Pulmonary artery endothelial cell (primary cell): ENCODE data around the gene ASPN. TPM values are rescaled to one million over a fixed set of nuclear protein-coding genes. Genes with fewer than 3 reads are reported as not detected.
"Not testable (repeated sequence)": the region's sequence is repeated elsewhere in the genome, so short reads cannot be mapped to it uniquely, and the experiment has no call there.

Experiments used
- DNase-seq: peaks from one replicate; pipeline ENCODE4 v3.0.0-alpha.2; 2011; ENCODE audit warnings: low read depth, low spot score
- total RNA-seq: library from RNA; depleted of rRNA; stranded (reverse); fragments of >200 nt; gene quantifications from 2 replicates; pipeline ENCODE4 v1.2.3, GENCODE V29; 2014

ASPN gene
- total RNA-seq, 1 donor from 2014 or later: 0.07 TPM

DNA sequence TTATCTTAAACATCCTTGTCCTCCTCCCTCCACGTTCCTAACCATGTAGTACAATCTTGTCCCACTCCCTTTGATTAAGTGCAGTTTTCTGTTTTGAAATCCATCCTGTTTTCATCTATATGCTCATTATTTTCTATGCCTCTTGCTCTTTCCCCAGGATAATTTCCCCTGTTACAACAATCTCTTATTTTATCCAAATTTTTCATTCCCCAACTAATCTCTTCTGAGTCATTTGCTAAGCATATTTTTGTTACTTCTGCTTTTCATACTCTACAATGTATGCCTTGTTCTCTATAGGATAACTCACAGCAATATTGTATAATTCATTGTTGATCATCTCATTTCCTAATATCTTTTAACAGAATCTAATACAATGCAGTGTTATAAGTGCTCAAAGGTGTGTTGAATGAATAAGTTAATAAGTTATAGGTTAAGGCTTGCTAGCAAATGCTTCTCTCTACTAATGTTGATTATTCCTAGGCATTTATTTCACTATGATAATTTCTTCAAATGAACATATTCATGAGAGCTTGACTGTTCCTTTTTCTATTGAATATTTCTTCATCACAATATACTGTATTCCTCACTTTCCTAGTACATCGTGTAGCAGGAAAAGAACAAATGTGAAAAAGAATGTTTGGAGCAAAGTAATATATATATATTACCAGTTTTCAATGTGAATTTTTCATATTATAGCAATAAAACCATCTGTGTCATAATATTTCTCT lies 59.5 kb downstream of the ASPN start:
- DNase-seq: no peak

GRCh38 chr9:92414566-92414965 lies 67.7 kb downstream of the ASPN start:
- DNase-seq: no peak

- not testable (repeated sequence) for DNase-seq
These were observed 71.1 kb downstream of the ASPN start for GRCh38 chr9:92411157-92411556.

- no peak for DNase-seq
These were observed 73.4 kb downstream of the ASPN start for GRCh38 chr9:92408747-92409478.

- no peak for DNase-seq
These were observed 74.5 kb downstream of the ASPN start for GRCh38 chr9:92407818-92408217.

DNA sequence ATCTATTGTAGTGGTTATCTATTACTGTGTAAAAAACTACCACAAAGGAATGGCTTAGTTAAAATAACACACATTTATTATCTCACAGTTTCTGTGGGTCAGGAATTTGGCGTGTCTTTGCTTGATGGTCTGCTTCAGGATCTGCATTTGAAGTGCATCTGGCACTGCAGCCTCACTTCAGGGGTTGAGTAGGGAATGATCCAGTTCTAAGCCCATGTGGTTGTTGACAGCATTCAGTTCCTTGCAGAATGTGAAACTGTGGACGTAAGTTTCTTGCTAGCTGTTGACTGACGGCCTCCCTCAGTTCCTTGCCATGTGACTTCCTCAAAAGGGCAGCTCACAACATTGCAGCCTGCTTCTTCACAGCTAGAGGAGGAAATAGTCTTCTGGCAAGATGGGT lies 75.8 kb downstream of the ASPN start:
- DNase-seq: peak; percentile 7

Other genes with a start within 250 kb of the ASPN start
- gene IARS1, start 188.8 kb downstream of the ASPN start, total RNA-seq: 227 and 241 TPM in 2 replicates
- 20.4 and 29.6 TPM in 2 replicates for gene NOL8, start 157.2 kb downstream of the ASPN start, total RNA-seq
- gene CENPP, start 156.6 kb downstream of the ASPN start, total RNA-seq: 5.3 and 7.2 TPM in 2 replicates
- not detected in 2 replicates for gene OGN, start 77.9 kb downstream of the ASPN start, total RNA-seq
- gene OMD, start 58.0 kb downstream of the ASPN start, total RNA-seq: 0.04 and 0.07 TPM in 2 replicates
- 0.13 and 0.18 TPM in 2 replicates for gene ECM2, start 53.5 kb upstream of the ASPN start, total RNA-seq
- 26.0 and 29.8 TPM in 2 replicates for gene IPPK, start 187.6 kb upstream of the ASPN start, total RNA-seq